Retinal pigment epithelial cell (primary cell): ENCODE measurements around the gene OGDH.

ENCODE experiments used
- DNase-seq: peaks from one replicate; pipeline ENCODE4 v3.0.0-alpha.2; 2010; ENCODE audit warnings: low read depth
- H3K4me3 ChIP-seq: 2 replicates; pipeline ENCODE4 v1.5.1; 2011; ENCODE audit warnings: mild to moderate bottlenecking, low read length, control low read depth, moderate library complexity
- TF ChIP-seq, protein P1 (sequence below): conservative IDR thresholded peaks from 2 replicates; pipeline ENCODE4 v1.5.1; 2011; ENCODE audit warnings: low read depth, low read length, control low read depth, inconsistent platforms

The OGDH gene

DNA sequence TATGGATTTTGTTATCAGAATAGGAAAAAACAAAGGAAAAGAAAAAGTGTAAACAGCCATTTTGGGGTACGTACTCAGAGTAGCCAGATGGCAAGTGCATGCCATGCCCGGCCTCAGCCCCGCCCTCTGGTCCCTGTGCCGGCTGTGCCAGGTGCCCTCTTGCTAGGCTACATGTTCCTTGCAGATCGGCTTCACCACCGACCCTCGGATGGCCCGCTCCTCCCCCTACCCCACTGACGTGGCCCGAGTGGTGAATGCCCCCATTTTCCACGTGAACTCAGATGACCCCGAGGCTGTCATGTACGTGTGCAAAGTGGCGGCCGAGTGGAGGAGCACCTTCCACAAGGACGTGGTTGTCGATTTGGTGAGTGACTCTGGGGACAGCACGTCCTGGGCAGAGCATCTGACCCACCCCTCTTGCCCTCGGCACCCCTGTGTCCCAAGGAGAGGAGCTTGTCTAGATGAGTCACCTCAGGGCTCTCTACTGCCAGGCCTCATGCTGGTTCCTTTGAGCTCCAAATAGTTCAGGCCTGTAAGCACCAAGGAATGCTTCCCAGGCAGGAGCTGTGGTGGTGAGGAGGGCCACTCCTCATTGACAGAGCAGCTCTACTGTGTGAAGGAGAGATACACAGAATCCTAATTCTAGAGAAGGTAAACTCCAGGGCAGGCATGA is 87.3 kb downstream of the OGDH start:
- no peak for DNase-seq
- TF ChIP-seq, protein P1, sequence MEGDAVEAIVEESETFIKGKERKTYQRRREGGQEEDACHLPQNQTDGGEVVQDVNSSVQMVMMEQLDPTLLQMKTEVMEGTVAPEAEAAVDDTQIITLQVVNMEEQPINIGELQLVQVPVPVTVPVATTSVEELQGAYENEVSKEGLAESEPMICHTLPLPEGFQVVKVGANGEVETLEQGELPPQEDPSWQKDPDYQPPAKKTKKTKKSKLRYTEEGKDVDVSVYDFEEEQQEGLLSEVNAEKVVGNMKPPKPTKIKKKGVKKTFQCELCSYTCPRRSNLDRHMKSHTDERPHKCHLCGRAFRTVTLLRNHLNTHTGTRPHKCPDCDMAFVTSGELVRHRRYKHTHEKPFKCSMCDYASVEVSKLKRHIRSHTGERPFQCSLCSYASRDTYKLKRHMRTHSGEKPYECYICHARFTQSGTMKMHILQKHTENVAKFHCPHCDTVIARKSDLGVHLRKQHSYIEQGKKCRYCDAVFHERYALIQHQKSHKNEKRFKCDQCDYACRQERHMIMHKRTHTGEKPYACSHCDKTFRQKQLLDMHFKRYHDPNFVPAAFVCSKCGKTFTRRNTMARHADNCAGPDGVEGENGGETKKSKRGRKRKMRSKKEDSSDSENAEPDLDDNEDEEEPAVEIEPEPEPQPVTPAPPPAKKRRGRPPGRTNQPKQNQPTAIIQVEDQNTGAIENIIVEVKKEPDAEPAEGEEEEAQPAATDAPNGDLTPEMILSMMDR: no peak
- no peak overlapping the region for H3K4me3 ChIP-seq

DNA sequence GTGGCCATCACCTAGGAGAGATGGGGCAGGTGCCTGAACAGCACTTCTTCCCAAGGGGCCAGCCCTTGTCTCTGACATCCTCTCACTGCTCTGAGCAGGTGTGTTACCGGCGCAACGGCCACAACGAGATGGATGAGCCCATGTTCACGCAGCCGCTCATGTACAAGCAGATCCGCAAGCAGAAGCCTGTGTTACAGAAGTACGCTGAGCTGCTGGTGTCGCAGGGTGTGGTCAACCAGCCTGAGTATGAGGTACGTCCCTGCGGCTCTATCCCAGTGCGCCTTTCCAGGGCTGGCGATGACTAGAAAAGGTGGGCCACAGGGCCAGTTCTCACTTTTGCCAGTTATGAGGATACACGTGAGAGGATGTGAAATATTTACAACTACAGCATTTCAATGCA is 87.9 kb downstream of the OGDH start:
- TF ChIP-seq, protein P1: no peak
- no peak overlapping the region for H3K4me3 ChIP-seq
- no peak for DNase-seq

DNA sequence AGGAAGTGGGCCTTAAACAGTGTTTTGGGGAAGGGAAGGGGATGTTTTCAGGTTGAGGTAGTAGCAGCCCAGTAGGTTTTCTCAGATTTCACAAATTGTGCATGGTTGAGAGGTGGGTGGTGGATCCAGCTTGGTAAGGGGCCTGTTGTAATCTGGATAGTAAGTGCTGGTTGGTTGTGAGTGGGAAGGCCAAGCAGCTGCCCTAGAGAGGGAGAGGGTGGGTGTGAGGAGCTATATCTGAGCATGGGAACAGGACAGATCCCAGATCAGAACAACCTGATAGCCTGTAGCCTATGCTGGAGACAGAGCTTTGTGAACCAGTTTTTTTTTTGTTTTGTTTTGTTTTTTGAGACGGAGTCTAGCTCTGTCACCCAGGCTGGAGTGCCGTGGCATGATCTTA is 88.3 kb downstream of the OGDH start:
- TF ChIP-seq, protein P1: no peak
- DNase-seq: no peak
- no peak overlapping the region for H3K4me3 ChIP-seq

DNA sequence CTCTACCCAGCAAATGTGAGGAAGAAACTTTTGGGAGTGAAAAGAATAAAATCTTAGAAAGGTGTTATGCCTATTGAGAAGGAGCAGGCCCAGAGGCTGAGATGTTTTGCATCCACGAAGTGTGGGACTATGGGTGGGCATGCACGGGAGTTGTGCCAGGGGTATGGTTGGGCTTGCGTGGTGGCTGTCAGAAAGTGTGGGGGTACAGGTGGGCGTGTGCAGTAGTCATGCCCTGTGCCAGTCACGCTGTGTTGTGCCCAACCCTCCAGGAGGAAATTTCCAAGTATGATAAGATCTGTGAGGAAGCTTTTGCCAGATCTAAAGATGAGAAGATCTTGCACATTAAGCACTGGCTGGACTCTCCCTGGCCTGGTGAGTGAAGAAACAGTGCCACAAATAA is 89.3 kb downstream of the OGDH start:
- TF ChIP-seq, protein P1: no peak
- no peak for DNase-seq
- H3K4me3 ChIP-seq: no peak overlapping the region

DNA sequence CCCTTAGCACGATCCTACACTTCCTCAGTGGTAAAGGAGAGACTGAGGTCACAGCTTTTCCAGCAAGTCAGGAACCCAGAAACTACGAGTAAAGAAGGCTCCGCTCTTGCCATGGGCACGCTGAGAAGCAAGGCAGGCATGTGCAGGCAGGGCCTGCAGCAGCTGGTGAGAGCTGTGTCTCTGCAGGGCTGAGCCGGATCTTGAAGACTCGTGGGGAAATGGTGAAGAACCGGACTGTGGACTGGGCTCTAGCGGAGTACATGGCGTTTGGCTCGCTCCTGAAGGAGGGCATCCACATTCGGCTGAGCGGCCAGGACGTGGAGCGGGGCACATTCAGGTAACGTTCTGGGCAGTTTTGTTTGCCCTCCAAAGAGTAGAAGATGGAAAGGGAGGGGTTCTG is 90.3 kb downstream of the OGDH start:
- TF ChIP-seq, protein P1: no peak
- DNase-seq: no peak
- no peak overlapping the region for H3K4me3 ChIP-seq

DNA sequence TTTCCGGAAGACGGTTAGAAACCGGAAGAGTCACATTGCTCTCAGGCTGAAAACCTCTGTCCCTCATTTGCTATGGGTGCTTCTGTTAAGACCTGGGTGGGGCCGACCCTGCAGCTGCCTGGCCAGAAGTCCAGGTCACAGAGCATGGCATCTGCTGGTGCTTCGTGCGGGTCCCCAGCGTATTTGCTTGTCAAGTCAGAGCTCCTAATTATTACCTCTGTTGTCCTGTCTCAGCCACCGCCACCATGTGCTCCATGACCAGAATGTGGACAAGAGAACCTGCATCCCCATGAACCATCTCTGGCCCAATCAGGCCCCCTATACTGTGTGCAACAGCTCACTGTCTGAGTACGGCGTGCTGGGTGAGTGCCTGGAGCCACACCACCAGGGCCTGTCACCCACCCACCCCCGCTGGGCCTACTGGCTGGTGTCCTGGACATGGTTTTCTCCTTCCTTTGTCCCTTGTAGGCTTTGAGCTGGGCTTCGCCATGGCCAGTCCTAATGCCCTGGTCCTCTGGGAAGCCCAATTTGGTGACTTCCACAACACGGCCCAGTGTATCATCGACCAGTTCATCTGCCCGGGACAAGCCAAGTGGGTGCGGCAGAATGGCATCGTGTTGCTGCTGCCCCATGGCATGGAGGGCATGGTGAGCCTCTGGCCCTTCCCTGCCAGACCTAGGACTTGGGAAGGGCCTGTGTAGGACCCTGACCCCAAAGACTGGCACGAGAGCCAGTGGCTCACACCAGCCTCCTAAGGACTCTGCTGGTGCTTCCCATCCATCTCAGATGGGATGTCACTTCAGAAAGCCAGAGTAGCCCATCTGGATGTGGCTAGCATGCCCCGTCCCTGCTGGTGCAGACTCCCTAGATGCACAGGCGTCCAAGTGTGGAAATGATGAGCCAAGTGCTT is 91.0 kb downstream of the OGDH start:
- TF ChIP-seq, protein P1: no peak

More for the DNA sequence above, 91.0 kb downstream of the OGDH start:
- no peak overlapping the region for H3K4me3 ChIP-seq
- no peak for DNase-seq
